Subcutaneous preadipocyte (primary cell): ENCODE measurements around the gene OTOP1. TPM values are rescaled to one million over a fixed set of nuclear protein-coding genes. Genes with fewer than 3 reads are reported as not detected.

Experiments
- total RNA-seq: library from RNA; depleted of rRNA; stranded (reverse); fragments of >200 nt; gene quantifications from 2 replicates; pipeline ENCODE4 v1.2.3, GENCODE V29; 2012

Gene OTOP1, protein sequence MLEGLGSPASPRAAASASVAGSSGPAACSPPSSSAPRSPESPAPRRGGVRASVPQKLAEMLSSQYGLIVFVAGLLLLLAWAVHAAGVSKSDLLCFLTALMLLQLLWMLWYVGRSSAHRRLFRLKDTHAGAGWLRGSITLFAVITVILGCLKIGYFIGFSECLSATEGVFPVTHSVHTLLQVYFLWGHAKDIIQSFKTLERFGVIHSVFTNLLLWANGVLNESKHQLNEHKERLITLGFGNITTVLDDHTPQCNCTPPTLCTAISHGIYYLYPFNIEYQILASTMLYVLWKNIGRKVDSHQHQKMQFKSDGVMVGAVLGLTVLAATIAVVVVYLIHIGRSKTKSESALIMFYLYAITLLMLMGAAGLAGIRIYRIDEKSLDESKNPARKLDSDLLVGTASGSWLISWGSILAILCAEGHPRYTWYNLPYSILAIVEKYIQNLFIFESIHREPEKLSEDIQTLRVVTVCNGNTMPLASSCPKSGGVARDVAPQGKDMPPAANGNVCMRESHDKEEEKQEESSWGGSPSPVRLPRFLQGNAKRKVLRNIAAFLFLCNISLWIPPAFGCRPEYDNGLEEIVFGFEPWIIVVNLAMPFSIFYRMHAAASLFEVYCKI
- total RNA-seq: not detected in 2 replicates

DNA sequence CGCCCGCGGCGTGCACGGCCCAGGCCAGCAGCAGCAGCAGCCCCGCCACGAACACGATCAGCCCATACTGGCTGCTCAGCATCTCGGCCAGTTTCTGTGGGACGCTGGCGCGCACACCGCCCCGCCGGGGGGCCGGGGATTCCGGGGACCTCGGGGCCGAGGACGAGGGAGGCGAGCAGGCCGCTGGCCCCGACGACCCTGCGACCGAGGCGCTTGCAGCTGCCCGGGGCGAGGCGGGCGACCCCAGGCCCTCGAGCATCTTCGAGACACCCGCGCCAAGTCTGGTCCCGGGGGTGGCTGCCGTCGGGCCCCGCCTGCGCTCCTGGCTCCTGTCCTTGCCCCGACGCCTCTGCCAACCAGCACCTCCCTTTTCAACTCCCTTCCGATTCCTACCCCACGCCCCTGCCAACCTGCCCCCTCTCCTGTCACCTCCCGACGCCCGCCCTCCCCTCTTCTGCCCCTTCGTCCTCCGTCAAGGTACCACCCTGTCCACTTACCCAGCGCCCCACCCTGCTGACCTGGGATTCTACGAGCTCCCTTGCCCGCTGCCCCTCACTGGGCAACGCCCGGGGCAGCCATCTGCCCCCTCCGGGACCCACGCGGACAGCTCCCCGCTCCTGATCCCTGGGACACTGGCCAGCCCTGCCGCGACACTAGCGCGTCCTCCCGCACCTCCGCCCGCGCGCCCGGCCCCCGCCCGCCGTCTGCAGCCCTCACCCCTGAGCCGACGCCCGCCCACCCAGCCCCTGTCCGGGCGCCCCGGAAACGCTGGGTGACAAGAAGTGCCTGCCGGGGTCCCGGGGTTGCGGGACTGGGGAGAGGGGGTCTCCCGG is at the start of gene OTOP1:
OTOP1 (minus strand) TSS at position 324 of the 833 bp plus-strand sequence; CDS start at position 259, 65 bp downstream.

DNA sequence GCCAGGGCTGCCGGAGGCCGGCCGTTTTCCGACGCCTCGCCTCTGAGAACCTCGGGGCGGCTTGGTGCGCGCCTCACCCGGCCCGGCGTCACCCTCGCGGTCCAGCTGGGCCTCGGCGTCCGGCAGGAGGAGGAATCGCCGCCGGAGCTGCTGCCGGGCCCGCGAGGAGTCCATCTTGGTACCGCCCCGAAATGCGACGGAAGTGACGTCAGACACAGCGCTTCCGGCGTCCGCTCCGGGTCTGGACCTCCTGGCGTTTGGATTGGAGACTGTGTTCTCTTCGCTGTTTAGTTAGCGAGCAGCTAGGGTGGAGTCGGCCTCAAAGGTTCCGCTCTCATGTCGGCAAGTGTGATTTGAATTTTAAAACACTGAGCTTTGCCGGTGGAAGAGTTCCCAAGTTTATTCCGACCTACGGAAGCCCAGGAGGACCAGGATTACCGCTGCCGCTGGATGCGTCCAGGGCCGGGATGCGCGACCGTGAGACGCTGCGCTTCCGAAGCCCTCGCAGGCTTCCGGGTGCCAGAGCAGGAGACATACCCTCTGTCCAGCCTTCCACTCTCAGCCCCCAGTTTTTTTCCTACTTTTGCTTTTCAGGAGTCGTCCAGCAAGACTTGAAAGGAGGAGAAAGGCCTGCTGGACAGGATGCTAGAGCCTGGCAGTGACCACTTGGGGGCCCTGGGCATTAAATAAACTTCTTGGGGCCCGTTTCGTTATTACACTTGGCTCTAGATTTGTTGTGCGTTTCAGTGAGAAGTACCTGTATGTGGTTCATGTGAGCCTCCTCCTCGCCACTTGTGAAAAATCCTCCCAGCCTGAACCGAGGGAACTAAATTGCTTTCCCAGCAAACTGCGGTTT is 21.5 kb upstream of the OTOP1 start, which contains the start of gene TMEM128:
TMEM128 (minus strand) TSS at position 195 of the 856 bp plus-strand sequence; CDS start at position 174, 21 bp downstream.

Other genes with a start within 250 kb of the OTOP1 start
- gene TMEM128, start 21.3 kb upstream of the OTOP1 start, total RNA-seq: 17.6 and 18.6 TPM in 2 replicates
- 11.0 and 15.6 TPM in 2 replicates for gene LYAR, start 63.2 kb upstream of the OTOP1 start, total RNA-seq
- gene ZBTB49, start 63.3 kb upstream of the OTOP1 start, total RNA-seq: 2.2 and 5.1 TPM in 2 replicates
- 0.20 TPM in 1 of 2 replicates, not detected in the other for gene NSG1, start 160.2 kb upstream of the OTOP1 start, total RNA-seq